ENCODE results near the gene ARPC5. TPM values are rescaled to one million over a fixed set of nuclear protein-coding genes. Genes with fewer than 3 reads are reported as not detected.

ARPC5 gene
- total RNA-seq, 1 donor from 2014 or later = 193 TPM

DNA sequence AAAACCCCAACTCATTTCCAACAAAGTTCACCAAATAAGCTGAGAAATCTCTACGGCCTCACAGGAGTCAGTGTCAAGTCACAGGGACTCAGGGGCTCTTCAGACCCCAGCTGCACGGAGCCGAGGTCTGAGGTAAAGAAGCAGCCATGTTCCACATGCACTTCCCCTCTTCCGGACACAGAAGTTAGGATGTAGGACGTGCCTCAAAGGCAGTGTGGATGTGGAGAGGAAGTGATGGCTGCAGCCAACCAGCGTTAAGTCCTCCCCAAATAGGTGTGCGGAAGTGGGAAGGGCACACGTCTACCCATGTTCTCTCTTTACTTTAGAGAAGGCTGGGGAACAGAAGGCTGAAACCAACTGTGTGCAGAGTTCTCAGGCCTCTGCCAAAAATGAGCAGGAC is 30.8 kb downstream of the ARPC5 start:
- Mint-ChIP-seq H3K27ac (peak overlapping the region; percentile 79), H3K9me3 (no peaks in the 10 kb centered on the region), H3K36me3 (ENCODE audit: low read depth) (no peaks in the 10 kb centered on the region), H3K4me1 (peaks cover 55% of the 10 kb centered on the region), H3K27me3 (no peaks in the 10 kb centered on the region), H3K4me3 (peak overlapping the region; percentile 16)
- intact Hi-C loops (cut with micrococcal nuclease) = no loop called here
- POLR2A ChIA-PET = interaction anchor here (1.2 to 8.2 kb wide), 3 partner anchors 11 to 133 kb away, joined by 4 to 57 read pairs (median 19); partner anchors contain the start of genes NCF2 and SMG7
- CTCF ChIA-PET = no interaction called here
- TF ChIP-seq, protein P1, sequence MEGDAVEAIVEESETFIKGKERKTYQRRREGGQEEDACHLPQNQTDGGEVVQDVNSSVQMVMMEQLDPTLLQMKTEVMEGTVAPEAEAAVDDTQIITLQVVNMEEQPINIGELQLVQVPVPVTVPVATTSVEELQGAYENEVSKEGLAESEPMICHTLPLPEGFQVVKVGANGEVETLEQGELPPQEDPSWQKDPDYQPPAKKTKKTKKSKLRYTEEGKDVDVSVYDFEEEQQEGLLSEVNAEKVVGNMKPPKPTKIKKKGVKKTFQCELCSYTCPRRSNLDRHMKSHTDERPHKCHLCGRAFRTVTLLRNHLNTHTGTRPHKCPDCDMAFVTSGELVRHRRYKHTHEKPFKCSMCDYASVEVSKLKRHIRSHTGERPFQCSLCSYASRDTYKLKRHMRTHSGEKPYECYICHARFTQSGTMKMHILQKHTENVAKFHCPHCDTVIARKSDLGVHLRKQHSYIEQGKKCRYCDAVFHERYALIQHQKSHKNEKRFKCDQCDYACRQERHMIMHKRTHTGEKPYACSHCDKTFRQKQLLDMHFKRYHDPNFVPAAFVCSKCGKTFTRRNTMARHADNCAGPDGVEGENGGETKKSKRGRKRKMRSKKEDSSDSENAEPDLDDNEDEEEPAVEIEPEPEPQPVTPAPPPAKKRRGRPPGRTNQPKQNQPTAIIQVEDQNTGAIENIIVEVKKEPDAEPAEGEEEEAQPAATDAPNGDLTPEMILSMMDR (IDR thresholded peaks at IDR 0.05) = no peak
- ATAC-seq (ENCODE audit: low read depth) = peak; percentile 32
- DNase-seq = no peak

- DNase-seq (no peak), ATAC-seq (ENCODE audit: low read depth) (peak; percentile 46)
- Mint-ChIP-seq H3K36me3 (ENCODE audit: low read depth) (no peaks in the 10 kb centered on the region), H3K4me3 (peak overlapping the region; percentile 36), H3K9me3 (no peaks in the 10 kb centered on the region), H3K4me1 (peaks cover 50% of the 10 kb centered on the region), H3K27ac (peak overlapping the region; percentile 79), H3K27me3 (no peaks in the 10 kb centered on the region)
- intact Hi-C loops (cut with micrococcal nuclease) = no loop called here
- ChIA-PET CTCF (no interaction called here), POLR2A (interaction anchor here (1.2 to 8.2 kb wide), 3 partner anchors 11 to 132 kb away, joined by 4 to 57 read pairs (median 19); partner anchors contain the start of genes NCF2 and SMG7)
- TF ChIP-seq, protein P1 (IDR thresholded peaks at IDR 0.05) = no peak
Measured at GRCh38 chr1:183604038-183604808, 31.4 kb downstream of the ARPC5 start.

- H3K4me1 Mint-ChIP-seq = peaks cover 40% of the 10 kb centered on the region
- ChIA-PET CTCF (interaction anchor here (1.1 kb wide), 1 partner anchor 9 kb away, joined by 3 read pairs; no protein-coding TSS in a partner anchor), POLR2A (interaction anchor here (8.2 kb wide), 1 partner anchor 13 kb away, joined by 57 read pairs; the partner anchor contains the start of gene NCF2)
- ATAC-seq (ENCODE audit: low read depth) = no peak
- H3K36me3 Mint-ChIP-seq (ENCODE audit: low read depth) = no peaks in the 10 kb centered on the region
- TF ChIP-seq, protein P1 (IDR thresholded peaks at IDR 0.05) = no peak
- no peaks in the 10 kb centered on the region for H3K27me3 Mint-ChIP-seq
- H3K9me3 Mint-ChIP-seq = no peaks in the 10 kb centered on the region
- intact Hi-C loops (cut with micrococcal nuclease) = no loop called here
- H3K4me3 Mint-ChIP-seq = no peak overlapping the region
- DNase-seq = no peak
- no peak overlapping the region for H3K27ac Mint-ChIP-seq
Measured at GRCh38 chr1:183602510-183602909, 33.1 kb downstream of the ARPC5 start.

DNA sequence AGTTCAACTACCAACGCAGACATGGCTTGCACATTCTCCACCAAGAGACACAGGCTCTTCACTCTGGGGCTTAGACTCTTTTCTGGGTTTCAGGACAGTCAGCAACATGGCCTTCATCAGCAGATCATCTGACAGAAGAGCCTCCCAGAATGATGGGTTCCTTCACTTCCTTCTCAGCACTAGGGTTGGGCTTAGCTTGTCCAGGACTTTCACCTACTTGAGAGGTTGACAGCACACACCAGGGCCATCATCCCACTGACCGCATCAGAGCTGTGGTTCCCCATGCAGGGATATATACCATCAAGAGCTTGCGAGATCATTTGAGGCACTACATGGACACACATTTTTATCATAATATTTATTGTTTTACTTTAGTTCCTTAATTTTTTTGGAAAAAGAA is 34.9 kb downstream of the ARPC5 start:
- no peaks in the 10 kb centered on the region for H3K27me3 Mint-ChIP-seq
- TF ChIP-seq, protein P1 (IDR thresholded peaks at IDR 0.05) = no peak
- no peak overlapping the region for H3K27ac Mint-ChIP-seq
- no peaks in the 10 kb centered on the region for H3K9me3 Mint-ChIP-seq
- no peak overlapping the region for H3K4me3 Mint-ChIP-seq
- CTCF ChIA-PET = interaction anchor here (1.4 kb wide), 1 partner anchor 22 kb away, joined by 3 read pairs; no protein-coding TSS in a partner anchor
- POLR2A ChIA-PET = interaction anchor here (8.2 kb wide), 1 partner anchor 11 kb away, joined by 57 read pairs; the partner anchor contains the start of gene NCF2
- peaks cover 29% of the 10 kb centered on the region for H3K4me1 Mint-ChIP-seq
- intact Hi-C loops (cut with micrococcal nuclease) = no loop called here
- no peaks in the 10 kb centered on the region for H3K36me3 Mint-ChIP-seq (ENCODE audit: low read depth)
- ATAC-seq (ENCODE audit: low read depth) = no peak
- no peak for DNase-seq

DNA sequence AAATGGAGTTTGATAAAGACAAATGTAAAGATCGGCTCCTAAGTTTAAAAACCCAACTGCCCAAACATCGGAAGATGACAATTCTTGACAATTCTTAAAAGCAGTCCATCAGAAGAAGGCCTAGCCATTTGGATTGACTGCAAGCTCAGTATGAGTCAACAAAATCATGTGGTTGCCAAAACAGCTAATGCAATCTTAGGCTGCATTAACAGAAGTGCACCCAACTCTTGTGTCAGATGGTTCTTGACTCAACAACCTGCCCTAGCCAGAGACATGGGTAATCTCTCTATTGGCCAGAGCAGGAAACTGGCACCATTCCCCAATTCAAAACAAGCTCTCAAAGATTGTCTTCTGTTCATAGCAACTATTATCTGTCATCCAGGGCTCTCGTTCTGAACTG is 35.4 kb downstream of the ARPC5 start:
- Mint-ChIP-seq H3K36me3 (ENCODE audit: low read depth) (no peaks in the 10 kb centered on the region), H3K9me3 (no peaks in the 10 kb centered on the region), H3K27ac (no peak overlapping the region), H3K4me3 (no peak overlapping the region), H3K4me1 (peaks cover 27% of the 10 kb centered on the region), H3K27me3 (no peaks in the 10 kb centered on the region)
- intact Hi-C loops (cut with micrococcal nuclease) = no loop called here
- POLR2A ChIA-PET = interaction anchor here (1.1 to 8.2 kb wide), 2 partner anchors 9 to 10 kb away, joined by 3 to 57 read pairs; partner anchors contain the start of gene NCF2
- CTCF ChIA-PET = interaction anchor here (1.4 kb wide), 1 partner anchor 22 kb away, joined by 3 read pairs; no protein-coding TSS in a partner anchor
- DNase-seq = no peak
- TF ChIP-seq, protein P1 (IDR thresholded peaks at IDR 0.05) = no peak
- no peak for ATAC-seq (ENCODE audit: low read depth)

Data from activated B cell treated with CpG ODN at 0.5 μM for 24 hours (primary cell).